GM20000 (cell line): Measurements from ENCODE around the gene LGR6.

Experiments
- DNase-seq: peaks from one replicate; pipeline ENCODE4 v3.0.0; 2012; ENCODE audit warnings: low spot score
- CTCF ChIP-seq: IDR thresholded peaks from 2 replicates; pipeline ENCODE4 v1.5.1; 2012; ENCODE audit warnings: mild to moderate bottlenecking, control low read depth; ENCODE audit errors: extremely low read depth, missing control alignments

The LGR6 gene

GRCh38 chr1:202205523-202206190 lies 12.1 kb downstream of the LGR6 start:
- no peak for DNase-seq
- no peak for TF ChIP-seq CTCF

GRCh38 chr1:202207292-202207691 lies 13.7 kb downstream of the LGR6 start:
- DNase-seq: no peak
- TF ChIP-seq CTCF: no peak

- no peak for TF ChIP-seq CTCF
- no peak for DNase-seq
These were observed 14.8 kb downstream of the LGR6 start for GRCh38 chr1:202208351-202208857.

- DNase-seq: no peak
- no peak for TF ChIP-seq CTCF
These were observed 16.8 kb downstream of the LGR6 start for GRCh38 chr1:202210385-202210784.

- no peak for DNase-seq
- TF ChIP-seq CTCF: no peak
These were observed 17.4 kb downstream of the LGR6 start for GRCh38 chr1:202210969-202211368.

- TF ChIP-seq CTCF: no peak
These were observed 19.2 kb downstream of the LGR6 start for GRCh38 chr1:202212787-202213186.

GRCh38 chr1:202213361-202214088 lies 19.9 kb downstream of the LGR6 start:
- TF ChIP-seq CTCF: no peak
- no peak for DNase-seq

More at GRCh38 chr1:202212787-202213186, 19.2 kb downstream of the LGR6 start:
- no peak for DNase-seq
